ENCODE data around the gene PLA2G4F. TPM values are rescaled to one million over a fixed set of nuclear protein-coding genes. Genes with fewer than 3 reads are reported as not detected.

Gene PLA2G4F
- total RNA-seq, 4 donors from 2014 or later = not detected

DNA sequence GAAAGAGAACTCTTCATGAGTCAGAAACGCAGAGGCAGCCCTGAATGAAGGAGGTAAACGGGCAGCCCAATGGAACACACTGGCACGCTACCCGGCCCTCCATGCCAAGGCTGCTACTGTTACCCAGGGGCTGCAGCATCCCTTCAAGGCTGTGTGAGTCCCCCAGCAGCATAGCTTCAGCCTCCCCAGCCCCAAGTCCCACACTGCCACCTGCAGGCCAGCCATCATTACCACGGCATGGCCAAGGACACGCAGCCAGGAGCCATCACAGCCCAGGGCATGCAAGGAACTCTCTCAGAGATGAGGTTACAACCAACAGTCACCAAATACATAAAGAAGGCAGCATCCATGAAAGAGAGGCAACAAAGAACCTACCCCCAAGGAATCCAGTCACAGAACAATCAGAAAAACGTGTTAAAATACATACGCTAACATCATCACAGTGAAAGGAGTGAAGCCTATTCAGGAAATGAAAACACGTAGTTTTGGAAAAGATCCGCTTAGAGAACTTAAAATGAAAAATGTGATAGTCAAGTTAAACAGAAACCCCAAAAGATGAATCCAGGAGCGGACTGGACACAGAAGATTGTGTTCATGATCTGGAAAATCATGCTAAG is 22.4 kb downstream of the PLA2G4F start:
- DNase-seq (ENCODE audit: low spot score) (no peak), ATAC-seq (ENCODE audit: low FRiP score) (no peak)
- TF ChIP-seq, protein P1, sequence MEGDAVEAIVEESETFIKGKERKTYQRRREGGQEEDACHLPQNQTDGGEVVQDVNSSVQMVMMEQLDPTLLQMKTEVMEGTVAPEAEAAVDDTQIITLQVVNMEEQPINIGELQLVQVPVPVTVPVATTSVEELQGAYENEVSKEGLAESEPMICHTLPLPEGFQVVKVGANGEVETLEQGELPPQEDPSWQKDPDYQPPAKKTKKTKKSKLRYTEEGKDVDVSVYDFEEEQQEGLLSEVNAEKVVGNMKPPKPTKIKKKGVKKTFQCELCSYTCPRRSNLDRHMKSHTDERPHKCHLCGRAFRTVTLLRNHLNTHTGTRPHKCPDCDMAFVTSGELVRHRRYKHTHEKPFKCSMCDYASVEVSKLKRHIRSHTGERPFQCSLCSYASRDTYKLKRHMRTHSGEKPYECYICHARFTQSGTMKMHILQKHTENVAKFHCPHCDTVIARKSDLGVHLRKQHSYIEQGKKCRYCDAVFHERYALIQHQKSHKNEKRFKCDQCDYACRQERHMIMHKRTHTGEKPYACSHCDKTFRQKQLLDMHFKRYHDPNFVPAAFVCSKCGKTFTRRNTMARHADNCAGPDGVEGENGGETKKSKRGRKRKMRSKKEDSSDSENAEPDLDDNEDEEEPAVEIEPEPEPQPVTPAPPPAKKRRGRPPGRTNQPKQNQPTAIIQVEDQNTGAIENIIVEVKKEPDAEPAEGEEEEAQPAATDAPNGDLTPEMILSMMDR (IDR thresholded peaks at IDR 0.05) = no peak

DNA sequence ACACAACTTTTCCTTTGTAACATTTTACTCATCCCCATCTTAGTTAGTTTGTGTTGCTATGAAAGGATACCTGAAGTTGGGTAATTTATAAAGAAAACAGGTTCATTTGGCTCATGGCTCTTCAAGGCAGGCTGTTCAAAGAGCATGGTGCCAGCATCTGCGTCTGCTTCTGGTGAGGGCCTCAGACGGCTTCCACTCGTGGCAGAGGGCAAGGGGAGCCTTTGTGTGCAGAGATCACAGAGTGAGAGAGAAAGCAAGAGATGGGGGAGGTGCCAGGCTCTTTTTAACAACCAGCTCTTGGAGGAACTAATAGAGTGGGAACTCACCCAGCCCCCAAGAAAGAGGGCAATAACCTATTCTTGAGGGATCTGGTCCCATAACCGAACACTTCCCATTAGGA is 23.1 kb downstream of the PLA2G4F start:
- DNase-seq (ENCODE audit: low spot score) = no peak
- TF ChIP-seq, protein P1 (IDR thresholded peaks at IDR 0.05) = no peak
- no peak for ATAC-seq (ENCODE audit: low FRiP score)

DNA sequence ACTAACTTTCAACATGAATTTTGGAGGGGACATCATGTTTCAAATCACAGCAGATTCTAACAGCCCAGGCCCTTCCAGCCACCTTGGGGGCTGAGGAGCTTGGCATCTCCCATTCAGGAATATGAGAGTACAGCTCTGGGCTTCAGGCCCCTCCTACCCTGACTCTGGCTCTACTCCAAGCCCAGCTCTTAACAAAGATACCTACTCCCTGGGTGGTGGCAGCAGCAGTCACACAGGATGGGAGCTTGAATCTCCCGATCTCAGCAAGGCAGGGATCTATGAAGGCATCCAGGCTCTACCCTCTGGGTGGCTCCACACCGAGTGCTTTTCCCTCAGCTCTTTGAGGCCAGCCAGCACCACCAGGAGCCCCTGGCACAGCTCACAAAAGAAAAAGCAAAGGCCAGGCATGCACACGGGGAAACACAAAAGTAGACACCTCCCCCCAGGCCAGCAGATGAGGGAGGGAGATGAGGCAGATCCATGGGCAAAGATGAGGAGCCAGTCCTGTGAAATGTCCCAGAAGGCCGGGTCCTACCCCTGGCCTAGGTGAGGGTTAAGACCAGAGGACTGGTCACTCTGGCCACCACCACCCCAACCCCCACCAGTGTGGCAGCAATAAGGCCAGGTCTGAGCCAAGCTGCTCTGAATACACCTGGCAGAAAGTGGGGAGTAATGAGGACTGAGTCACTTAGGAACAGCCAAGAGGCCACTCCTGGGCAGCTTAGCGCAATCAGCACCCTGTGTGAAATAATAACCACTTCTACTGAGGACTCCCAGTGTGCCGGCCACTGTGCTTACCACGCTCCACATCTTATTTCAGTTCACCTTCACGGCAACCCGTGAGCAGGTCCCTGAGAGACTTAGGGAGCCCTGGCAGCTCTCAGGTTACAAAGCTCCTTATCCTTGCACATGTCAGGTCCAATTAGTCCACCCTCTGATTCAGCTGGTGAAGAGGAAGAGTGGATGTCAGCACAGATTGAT is 24.3 kb downstream of the PLA2G4F start:
- TF ChIP-seq, protein P1 (IDR thresholded peaks at IDR 0.05) = no peak

DNA sequence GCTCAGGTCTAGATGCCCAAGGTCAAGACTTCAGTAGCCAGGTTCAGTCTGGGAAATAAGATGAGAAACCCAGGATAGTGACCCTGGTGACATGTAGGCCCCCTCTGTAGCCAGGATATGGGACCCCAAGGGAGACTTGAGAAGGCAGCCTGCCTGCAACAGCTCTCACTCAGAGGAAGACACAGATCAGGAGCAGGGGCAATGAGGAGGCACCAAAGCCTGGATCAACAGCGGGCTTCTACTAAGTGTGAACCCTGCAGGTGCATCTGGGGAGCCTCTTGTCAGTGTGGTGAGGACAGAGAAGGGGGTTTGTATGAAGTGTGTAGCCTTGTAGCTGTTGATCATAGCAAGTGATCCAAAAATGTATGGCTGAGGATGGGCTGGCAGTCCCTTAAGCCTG is 25.4 kb downstream of the PLA2G4F start:
- TF ChIP-seq, protein P1 (IDR thresholded peaks at IDR 0.05) = no peak
- ATAC-seq (ENCODE audit: low FRiP score) = no peak
- DNase-seq (ENCODE audit: low spot score) = no peak

More for the DNA sequence above, 24.3 kb downstream of the PLA2G4F start:
- ATAC-seq (ENCODE audit: low FRiP score) (no peak), DNase-seq (ENCODE audit: low spot score) (no peak)

DNA sequence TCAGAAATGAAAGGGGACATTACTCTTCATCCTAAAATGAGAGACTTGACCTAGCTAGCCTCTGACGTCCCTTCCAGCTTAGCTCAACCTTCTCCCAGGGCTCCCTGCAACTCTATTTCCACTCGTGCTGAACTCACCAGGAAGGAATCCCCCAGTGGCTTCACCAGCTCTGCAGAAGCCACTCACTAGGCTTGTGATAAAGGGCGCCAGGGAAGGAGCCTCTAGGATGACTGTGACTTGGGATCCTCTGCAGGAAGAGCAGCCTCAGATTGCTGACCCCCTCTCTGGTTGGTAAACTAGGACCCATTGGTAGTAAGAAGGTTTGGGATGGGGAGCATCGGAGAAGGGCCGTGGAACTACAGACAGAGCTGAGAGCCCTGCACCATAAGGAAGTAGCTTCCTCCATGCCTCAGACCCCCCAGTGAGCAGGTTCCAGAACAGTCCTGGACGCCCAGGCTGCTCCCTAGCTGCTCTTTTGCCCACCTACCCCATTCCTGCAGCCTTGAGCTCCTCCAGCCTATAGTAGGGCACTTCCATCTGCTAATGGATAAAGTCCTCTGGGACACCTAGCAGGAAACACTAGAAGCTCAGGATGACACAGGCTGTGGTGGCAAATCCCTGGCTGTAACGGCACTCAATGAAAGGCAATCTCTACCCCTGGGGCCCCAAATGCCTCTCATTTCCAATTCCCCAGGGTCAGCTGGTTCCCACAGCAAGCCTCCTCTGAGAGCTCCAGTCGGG is 26.0 kb downstream of the PLA2G4F start:
- no peak for DNase-seq (ENCODE audit: low spot score)
- ATAC-seq (ENCODE audit: low FRiP score) = no peak
- TF ChIP-seq, protein P1 (IDR thresholded peaks at IDR 0.05) = no peak

DNA sequence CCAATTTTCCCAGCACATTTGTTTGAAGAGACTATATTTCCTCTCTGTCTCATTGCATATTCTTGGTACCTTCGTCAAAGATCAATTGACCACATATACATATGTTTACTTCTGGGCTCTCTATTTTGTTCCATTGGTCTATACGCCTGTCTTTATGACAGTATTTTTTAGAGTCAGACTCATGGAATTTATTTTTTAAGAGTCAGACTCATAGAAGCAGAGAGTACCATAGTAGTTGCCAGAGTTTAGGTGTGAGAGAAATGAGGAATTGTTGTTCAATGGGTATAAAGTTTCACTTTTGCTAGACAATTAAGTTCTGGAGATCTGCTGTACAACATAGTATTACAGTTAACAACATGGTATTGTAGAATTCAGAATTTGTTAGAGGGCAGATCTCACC is 27.1 kb downstream of the PLA2G4F start:
- no peak for DNase-seq (ENCODE audit: low spot score)
- TF ChIP-seq, protein P1 (IDR thresholded peaks at IDR 0.05) = no peak
- ATAC-seq (ENCODE audit: low FRiP score) = no peak

Data from omental fat pad (tissue), 4 donors.